Omental fat pad (tissue), 4 donors: Measurements from ENCODE around the gene MED19. TPM values are rescaled to one million over a fixed set of nuclear protein-coding genes. Genes with fewer than 3 reads are reported as not detected.

Experiments
- ATAC-seq: fragments of 150-250 bp; one replicate; pipeline ENCODE4 v1.9.1; 2016; ENCODE audit warnings: mild to moderate bottlenecking, moderate library complexity; ENCODE audit not compliant: low FRiP score
- DNase-seq: peaks from one replicate; pipeline ENCODE4 v3.0.0-alpha.2; 2019; ENCODE audit warnings: low spot score
- CTCF ChIP-seq, 3 donors: fragments of 450-650 bp; IDR thresholded peaks; one replicate each; pipeline ENCODE4 v1.5.1; 2016 to 2017; ENCODE audit warnings: antibody characterized with exemption in 3 of 3, mild to moderate bottlenecking in 3 of 3, moderate library complexity in 2 of 3
- total RNA-seq, 4 donors: library from RNA; depleted of rRNA; stranded (reverse); fragments of >200 nt; gene quantifications; one replicate each; pipeline ENCODE4 v1.1.0, GENCODE V29; 2016

MED19 gene
- total RNA-seq, 4 donors from 2014 or later: 10.7 to 14.4 (median 12.2) TPM

- no peak for ATAC-seq
These were observed 33.2 kb upstream of the MED19 start for GRCh38 chr11:57745206-57745605.

GRCh38 chr11:57744357-57744756 lies 32.3 kb upstream of the MED19 start:
- DNase-seq (no peak), ATAC-seq (no peak)
- no peak for TF ChIP-seq CTCF (IDR thresholded peaks at IDR 0.05)

More at GRCh38 chr11:57745206-57745605, 33.2 kb upstream of the MED19 start:
- no peak for DNase-seq
- no peak for TF ChIP-seq CTCF (IDR thresholded peaks at IDR 0.05)

GRCh38 chr11:57742087-57742452 lies 30.1 kb upstream of the MED19 start:
- DNase-seq (no peak), ATAC-seq (peak; percentile 0)
- TF ChIP-seq CTCF (IDR thresholded peaks at IDR 0.05): no peak

- ATAC-seq: peak; percentile 99
- no peak for TF ChIP-seq CTCF (IDR thresholded peaks at IDR 0.05)
- DNase-seq: peak; percentile 72
These were observed 29.4 kb upstream of the MED19 start, which contains the start of gene SELENOH for GRCh38 chr11:57741132-57742086. TSS of gene SELENOH (plus strand) at chr11:57741491. CDS start at chr11:57741596, 105 bp downstream.

- TF ChIP-seq CTCF (IDR thresholded peaks at IDR 0.05): no peak
- no peak for ATAC-seq
- no peak for DNase-seq
These were observed 23.7 kb upstream of the MED19 start for GRCh38 chr11:57735619-57736298.

GRCh38 chr11:57732661-57733060 lies 20.6 kb upstream of the MED19 start:
- no peak for ATAC-seq
- TF ChIP-seq CTCF (IDR thresholded peaks at IDR 0.05): no peak
- no peak for DNase-seq
